ENCODE results near the gene MRPL46. TPM values are rescaled to one million over a fixed set of nuclear protein-coding genes. Genes with fewer than 3 reads are reported as not detected.

MRPL46 gene
- polyA plus RNA-seq, 1 donor from 2014 or later: 41.0 TPM

- no peak overlapping the region for H3K9ac ChIP-seq (ENCODE audit: low read length)
Observed at GRCh38 chr15:88487178-88487795, 20.1 kb upstream of the MRPL46 start.

GRCh38 chr15:88484682-88485331 lies 17.6 kb upstream of the MRPL46 start:
- Histone ChIP-seq H3F3A (ENCODE audit: insufficient read depth, low read length, poor library complexity, severe bottlenecking) (no peaks in the 10 kb centered on the region), H3K79me2 (replicated peaks; ENCODE audit: insufficient read depth, low read length) (no peaks in the 10 kb centered on the region), H3K9ac (ENCODE audit: low read length) (no peak overlapping the region), H3K9me3 (ENCODE audit: low read length) (no peaks in the 10 kb centered on the region), H3K4me3 (ENCODE audit: low read length) (no peak overlapping the region), H3K9me2 (ENCODE audit: insufficient read depth, low read length) (no peaks in the 10 kb centered on the region), H3K4me2 (ENCODE audit: low read length) (no peak overlapping the region), H2AFZ (ENCODE audit: low read depth, low read length) (no peak overlapping the region), H3K36me3 (ENCODE audit: insufficient read depth, low read length) (no peaks in the 10 kb centered on the region), H4K20me1 (ENCODE audit: insufficient read depth) (no peaks in the 10 kb centered on the region), H3K27me3 (ENCODE audit: insufficient read depth, low read depth, low read length) (no peaks in the 10 kb centered on the region), H3K27ac (ENCODE audit: low read length) (no peak overlapping the region)
- TF ChIP-seq SMC3 (conservative IDR thresholded peaks at IDR 0.05; ENCODE audit: poor library complexity) (no peak), POLR2AphosphoS5 (IDR thresholded peaks at IDR 0.05) (no peak), EP300 (conservative IDR thresholded peaks at IDR 0.05; ENCODE audit: poor library complexity, severe bottlenecking) (no peak), EZH2 (IDR thresholded peaks at IDR 0.05; ENCODE audit: borderline replicate concordance, insufficient read depth, low read length, poor library complexity, severe bottlenecking) (no peak), CTCF (IDR thresholded peaks at IDR 0.05; ENCODE audit: poor library complexity, severe bottlenecking) (no peak), RAD21 (conservative IDR thresholded peaks at IDR 0.05) (no peak), TAF1 (IDR thresholded peaks at IDR 0.05; ENCODE audit: low read depth) (no peak)

More at GRCh38 chr15:88487178-88487795, 20.1 kb upstream of the MRPL46 start:
- no peak overlapping the region for H2AFZ ChIP-seq (ENCODE audit: low read depth, low read length)
- no peaks in the 10 kb centered on the region for H3K79me2 ChIP-seq (replicated peaks; ENCODE audit: insufficient read depth, low read length)
- H3F3A ChIP-seq (ENCODE audit: insufficient read depth, low read length, poor library complexity, severe bottlenecking): no peaks in the 10 kb centered on the region
- no peaks in the 10 kb centered on the region for H3K27me3 ChIP-seq (ENCODE audit: insufficient read depth, low read depth, low read length)
- H3K9me2 ChIP-seq (ENCODE audit: insufficient read depth, low read length): no peaks in the 10 kb centered on the region
- no peaks in the 10 kb centered on the region for H3K36me3 ChIP-seq (ENCODE audit: insufficient read depth, low read length)
- H3K4me2 ChIP-seq (ENCODE audit: low read length): no peak overlapping the region
- H3K27ac ChIP-seq (ENCODE audit: low read length): no peak overlapping the region
- no peaks in the 10 kb centered on the region for H3K9me3 ChIP-seq (ENCODE audit: low read length)
- H3K4me3 ChIP-seq (ENCODE audit: low read length): no peak overlapping the region
- no peak for TF ChIP-seq MXI1 (conservative IDR thresholded peaks at IDR 0.05; ENCODE audit: poor library complexity, severe bottlenecking)
- no peak for TF ChIP-seq RAD21 (conservative IDR thresholded peaks at IDR 0.05)
- no peak for TF ChIP-seq EP300 (conservative IDR thresholded peaks at IDR 0.05; ENCODE audit: poor library complexity, severe bottlenecking)
- TF ChIP-seq CTCF (IDR thresholded peaks at IDR 0.05; ENCODE audit: poor library complexity, severe bottlenecking): no peak
- no peak for TF ChIP-seq EZH2 (IDR thresholded peaks at IDR 0.05; ENCODE audit: borderline replicate concordance, insufficient read depth, low read length, poor library complexity, severe bottlenecking)
- TF ChIP-seq, protein P1, sequence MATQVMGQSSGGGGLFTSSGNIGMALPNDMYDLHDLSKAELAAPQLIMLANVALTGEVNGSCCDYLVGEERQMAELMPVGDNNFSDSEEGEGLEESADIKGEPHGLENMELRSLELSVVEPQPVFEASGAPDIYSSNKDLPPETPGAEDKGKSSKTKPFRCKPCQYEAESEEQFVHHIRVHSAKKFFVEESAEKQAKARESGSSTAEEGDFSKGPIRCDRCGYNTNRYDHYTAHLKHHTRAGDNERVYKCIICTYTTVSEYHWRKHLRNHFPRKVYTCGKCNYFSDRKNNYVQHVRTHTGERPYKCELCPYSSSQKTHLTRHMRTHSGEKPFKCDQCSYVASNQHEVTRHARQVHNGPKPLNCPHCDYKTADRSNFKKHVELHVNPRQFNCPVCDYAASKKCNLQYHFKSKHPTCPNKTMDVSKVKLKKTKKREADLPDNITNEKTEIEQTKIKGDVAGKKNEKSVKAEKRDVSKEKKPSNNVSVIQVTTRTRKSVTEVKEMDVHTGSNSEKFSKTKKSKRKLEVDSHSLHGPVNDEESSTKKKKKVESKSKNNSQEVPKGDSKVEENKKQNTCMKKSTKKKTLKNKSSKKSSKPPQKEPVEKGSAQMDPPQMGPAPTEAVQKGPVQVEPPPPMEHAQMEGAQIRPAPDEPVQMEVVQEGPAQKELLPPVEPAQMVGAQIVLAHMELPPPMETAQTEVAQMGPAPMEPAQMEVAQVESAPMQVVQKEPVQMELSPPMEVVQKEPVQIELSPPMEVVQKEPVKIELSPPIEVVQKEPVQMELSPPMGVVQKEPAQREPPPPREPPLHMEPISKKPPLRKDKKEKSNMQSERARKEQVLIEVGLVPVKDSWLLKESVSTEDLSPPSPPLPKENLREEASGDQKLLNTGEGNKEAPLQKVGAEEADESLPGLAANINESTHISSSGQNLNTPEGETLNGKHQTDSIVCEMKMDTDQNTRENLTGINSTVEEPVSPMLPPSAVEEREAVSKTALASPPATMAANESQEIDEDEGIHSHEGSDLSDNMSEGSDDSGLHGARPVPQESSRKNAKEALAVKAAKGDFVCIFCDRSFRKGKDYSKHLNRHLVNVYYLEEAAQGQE (IDR thresholded peaks at IDR 0.05; ENCODE audit: borderline replicate concordance): no peak
- no peak for TF ChIP-seq POLR2AphosphoS5 (IDR thresholded peaks at IDR 0.05)
- TF ChIP-seq TAF1 (IDR thresholded peaks at IDR 0.05; ENCODE audit: low read depth): no peak
- TF ChIP-seq SMC3 (conservative IDR thresholded peaks at IDR 0.05; ENCODE audit: poor library complexity): no peak
- no peaks in the 10 kb centered on the region for H4K20me1 ChIP-seq (ENCODE audit: insufficient read depth)
